Measurements from ENCODE around the gene CDR2.
"Not testable (repeated sequence)": the region's sequence is repeated elsewhere in the genome, so short reads cannot be mapped to it uniquely, and the experiment has no call there.

CDR2 gene

GRCh38 chr16:22372882-22373661, 1.3 kb downstream of the CDR2 start:
- Histone ChIP-seq H3K4me3 (peak overlapping the region; percentile 64 to 90 (median 83)), H3K36me3 (peaks cover 0 to 20% (median 0%) of the 10 kb centered on the region in 11 experiments; a peak in 3 of 22 replicates), H4K20me1 (peaks cover 0 to 46% (median 0%) of the 10 kb centered on the region in 11 experiments; a peak in 6 of 22 replicates), H3K27me3 (peaks cover 0 to 9% (median 0%) of the 10 kb centered on the region in 11 experiments; a peak in 4 of 22 replicates), H3K9ac (peak overlapping the region in 10 of 11 experiments; percentile 79 to 92 (median 84); a peak in 19 of 22 replicates), H3K4me2 (peak overlapping the region; percentile 86 to 99 (median 94)), H3K27ac (0 out of 22 replicates have a peak overlapping the region, but pooled peaks of 1 of the 11 experiments have one; percentile 72), H3K4me1 (peaks cover 47 to 70% (median 58%) of the 10 kb centered on the region in 10 experiments), H3K9me3 (replicated peaks in 1 of 11) (no peaks in the 10 kb centered on the region)
- no peak for TF ChIP-seq Cebpa-rat (IDR thresholded peaks at IDR 0.05)

DNA sequence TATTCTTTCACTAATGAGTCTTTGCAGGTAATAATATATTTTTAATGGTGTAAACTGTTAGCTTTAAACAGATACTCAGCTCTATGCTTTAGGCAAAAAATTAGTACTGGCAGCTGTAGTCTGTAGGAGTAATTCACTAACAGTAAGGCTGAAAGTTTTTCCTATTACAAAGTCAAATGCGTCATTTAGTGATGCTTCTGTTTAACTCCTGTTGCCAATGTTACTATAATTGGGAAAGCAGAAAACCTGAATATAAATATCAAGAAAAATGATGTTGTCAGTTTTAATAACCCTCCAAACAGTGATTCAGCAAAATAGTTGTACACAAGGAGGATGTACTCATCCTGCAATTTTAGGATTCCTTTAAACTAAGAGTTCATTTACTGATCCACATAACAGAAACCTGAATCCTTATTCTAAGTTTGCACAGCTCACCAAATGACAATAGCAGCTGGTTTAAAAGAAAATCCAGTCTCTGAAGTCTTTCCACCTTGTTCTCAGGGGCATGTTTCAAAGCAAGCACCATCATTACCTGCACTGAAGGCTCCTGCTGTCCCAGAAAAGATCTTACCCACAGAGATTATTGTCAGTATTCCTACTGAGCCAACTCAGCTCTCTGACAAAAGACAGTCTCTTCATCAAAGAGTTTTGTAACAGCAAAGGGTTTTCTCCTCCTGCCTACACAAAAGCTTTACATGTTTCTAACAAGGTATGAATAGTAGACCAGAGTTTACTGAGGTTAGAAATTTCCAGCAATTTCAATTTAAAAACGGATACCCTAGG, 4.2 kb downstream of the CDR2 start:
- Histone ChIP-seq H3K9ac (peak overlapping the region in 1 of 11 experiments; percentile 34; a peak in 1 of 22 replicates), H4K20me1 (peaks cover 0 to 60% (median 0%) of the 10 kb centered on the region in 11 experiments; a peak in 6 of 22 replicates), H3K9me3 (replicated peaks in 1 of 11) (no peaks in the 10 kb centered on the region), H3K4me3 (no peak overlapping the region), H3K4me2 (peak overlapping the region; percentile 23 to 79 (median 72); a peak in 21 of 22 replicates), H3K27ac (peak overlapping the region in 7 of 11 experiments; percentile 5 to 65 (median 39); a peak in 8 of 22 replicates), H3K36me3 (peaks cover 0 to 30% (median 0%) of the 10 kb centered on the region in 11 experiments; a peak in 9 of 22 replicates), H3K27me3 (peaks cover 0 to 3% (median 0%) of the 10 kb centered on the region in 11 experiments; a peak in 3 of 22 replicates), H3K4me1 (peaks cover 47 to 76% (median 68%) of the 10 kb centered on the region in 10 experiments)
- no peak for TF ChIP-seq Cebpa-rat (IDR thresholded peaks at IDR 0.05)

GRCh38 chr16:22369221-22369811, 5.1 kb downstream of the CDR2 start:
- peak overlapping the region in 10 of 11 experiments; percentile 23 to 70 (median 42); a peak in 15 of 22 replicates for H3K27ac ChIP-seq
- no peak for TF ChIP-seq Cebpa-rat (IDR thresholded peaks at IDR 0.05)
- peaks cover 0 to 60% (median 0%) of the 10 kb centered on the region in 11 experiments; a peak in 6 of 22 replicates for H4K20me1 ChIP-seq
- peak overlapping the region in 2 of 10 experiments; percentile 18 to 21; a peak in 3 of 20 replicates for H3K4me3 ChIP-seq
- H3K4me1 ChIP-seq, result peaks cover 46 to 73% (median 64%) of the 10 kb centered on the region in 10 experiments
- peaks cover 3 to 39% (median 8%) of the 10 kb centered on the region in 11 experiments; a peak in 20 of 22 replicates for H3K36me3 ChIP-seq
- H3K4me2 ChIP-seq, result peak overlapping the region; percentile 23 to 79 (median 72); a peak in 21 of 22 replicates
- no peaks in the 10 kb centered on the region for H3K9me3 ChIP-seq (replicated peaks in 1 of 11)
- H3K27me3 ChIP-seq, result no peaks in the 10 kb centered on the region
- peak overlapping the region in 3 of 11 experiments; percentile 13 to 42 (median 17); a peak in 2 of 22 replicates for H3K9ac ChIP-seq

DNA sequence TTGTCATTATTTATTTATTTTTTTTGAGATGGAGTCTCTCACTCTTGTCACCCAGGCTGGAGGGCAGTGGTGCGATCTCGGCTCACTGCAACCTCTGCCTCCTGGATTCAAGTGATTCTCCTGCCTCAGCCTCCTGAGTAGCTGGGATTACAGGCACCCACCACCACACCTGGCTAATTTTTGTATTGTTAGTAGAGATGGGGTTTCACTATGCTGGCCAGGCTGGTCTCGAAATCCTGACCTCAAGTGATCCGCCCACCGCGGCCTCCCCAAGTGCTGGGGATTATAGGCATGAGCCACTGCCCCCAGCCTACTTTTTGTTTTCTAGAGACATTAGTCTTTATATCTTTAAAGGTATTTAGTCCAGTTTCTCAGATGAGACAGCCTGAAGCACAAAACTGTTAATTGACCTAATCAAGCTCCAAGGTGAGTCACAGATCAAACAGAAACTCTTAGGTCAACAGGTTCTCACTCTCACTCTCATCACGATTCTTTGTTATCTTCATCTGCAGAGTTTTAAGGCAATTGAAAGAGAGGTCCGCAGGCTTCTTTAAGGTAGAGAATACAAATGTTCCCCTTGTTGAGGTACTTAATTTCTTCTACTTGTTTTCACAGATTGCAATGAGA, 6.1 kb downstream of the CDR2 start:
- H3K4me1 ChIP-seq, result peaks cover 43 to 68% (median 59%) of the 10 kb centered on the region in 10 experiments

GRCh38 chr16:22366889-22367288, 7.5 kb downstream of the CDR2 start:
- Histone ChIP-seq H3K36me3 (peaks cover 19 to 60% (median 31%) of the 10 kb centered on the region in 11 experiments; a peak in 21 of 22 replicates), H4K20me1 (peaks cover 0 to 38% (median 0%) of the 10 kb centered on the region in 11 experiments; a peak in 5 of 22 replicates), H3K4me1 (peaks cover 34 to 54% (median 45%) of the 10 kb centered on the region in 10 experiments), H3K4me2 (peak overlapping the region in 8 of 11 experiments; percentile 17 to 62 (median 48); a peak in 15 of 22 replicates), H3K27ac (peak overlapping the region in 2 of 11 experiments; percentile 1 to 13; a peak in 2 of 22 replicates), H3K4me3 (no peak overlapping the region), H3K27me3 (no peaks in the 10 kb centered on the region), H3K9ac (no peak overlapping the region), H3K9me3 (replicated peaks in 1 of 11) (no peaks in the 10 kb centered on the region)
- TF ChIP-seq Cebpa-rat (IDR thresholded peaks at IDR 0.05), result no peak

More for the DNA sequence above, 6.1 kb downstream of the CDR2 start:
- Histone ChIP-seq H3K27ac (peak overlapping the region in 3 of 11 experiments; percentile 65 to 70 (median 69); a peak in 3 of 22 replicates), H4K20me1 (peaks cover 0 to 52% (median 0%) of the 10 kb centered on the region in 11 experiments; a peak in 6 of 22 replicates), H3K36me3 (peaks cover 13 to 49% (median 18%) of the 10 kb centered on the region in 11 experiments; a peak in 20 of 22 replicates), H3K4me2 (peak overlapping the region in 9 of 11 experiments; percentile 23 to 79 (median 71); a peak in 15 of 22 replicates)
- H3K27me3 ChIP-seq; H3K9me3 ChIP-seq (replicated peaks in 1 of 11); H3K9ac ChIP-seq; H3K4me3 ChIP-seq: not testable (repeated sequence)

- Histone ChIP-seq H3K9me3 (replicated peaks in 1 of 11) (no peaks in the 10 kb centered on the region), H3K36me3 (peaks cover 19 to 60% (median 34%) of the 10 kb centered on the region in 11 experiments; a peak in 21 of 22 replicates)
- TF ChIP-seq Cebpa-rat (IDR thresholded peaks at IDR 0.05), result no peak
Measured at GRCh38 chr16:22366371-22366770, 8.0 kb downstream of the CDR2 start.

DNA sequence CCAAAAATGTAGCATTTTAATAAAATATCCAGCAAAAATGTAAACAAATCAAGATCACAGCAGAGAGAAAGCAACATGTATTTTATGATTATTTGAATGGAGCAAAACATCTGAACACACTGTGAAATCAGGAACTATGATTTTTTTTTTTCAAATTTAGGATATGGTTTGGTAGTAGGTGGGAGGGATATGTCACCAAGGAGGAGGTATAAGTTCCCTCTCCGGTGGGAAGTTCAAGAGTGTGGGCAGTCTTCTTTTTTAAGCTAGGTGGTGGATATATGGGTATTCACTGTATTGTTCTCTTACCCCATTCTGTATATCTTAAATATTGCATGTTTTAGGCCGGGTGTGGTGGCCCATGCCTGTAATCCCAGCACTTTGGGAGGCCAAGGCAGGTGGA, 10.2 kb downstream of the CDR2 start:
- no peaks in the 10 kb centered on the region for H3K27me3 ChIP-seq
- H3K36me3 ChIP-seq, result peaks cover 19 to 52% (median 37%) of the 10 kb centered on the region in 11 experiments; a peak in 21 of 22 replicates
- no peak for TF ChIP-seq Cebpa-rat (IDR thresholded peaks at IDR 0.05)
- H4K20me1 ChIP-seq, result peaks cover 0 to 27% (median 0%) of the 10 kb centered on the region in 11 experiments; a peak in 4 of 22 replicates
- H3K9ac ChIP-seq, result no peak overlapping the region
- H3K4me1 ChIP-seq, result peaks cover 13 to 28% (median 24%) of the 10 kb centered on the region in 10 experiments
- no peaks in the 10 kb centered on the region for H3K9me3 ChIP-seq (replicated peaks in 1 of 11)
- no peak overlapping the region for H3K4me2 ChIP-seq
- H3K27ac ChIP-seq, result no peak overlapping the region
- no peak overlapping the region for H3K4me3 ChIP-seq

More at GRCh38 chr16:22366371-22366770, 8.0 kb downstream of the CDR2 start:
- H3K27me3 ChIP-seq, result no peaks in the 10 kb centered on the region
- H3K4me3 ChIP-seq, result no peak overlapping the region
- H3K27ac ChIP-seq, result no peak overlapping the region
- H3K4me2 ChIP-seq, result peak overlapping the region in 8 of 11 experiments; percentile 17 to 62 (median 48); a peak in 12 of 22 replicates
- H4K20me1 ChIP-seq, result peaks cover 0 to 34% (median 0%) of the 10 kb centered on the region in 11 experiments; a peak in 4 of 22 replicates
- peaks cover 34 to 49% (median 42%) of the 10 kb centered on the region in 10 experiments for H3K4me1 ChIP-seq
- no peak overlapping the region for H3K9ac ChIP-seq
